Common myeloid progenitor, CD34-positive (primary cell): ENCODE measurements around the gene INTS15.

ENCODE experiments used
- CTCF ChIA-PET: fragments of 350-600 bp; sonication (Branson Sonifier 250); formaldehyde crosslinking; loops from one replicate; lab custom pipeline; 2021; ENCODE audit warnings: antibody characterized with exemption; lab: Charles Lee
- POLR2A ChIA-PET: fragments of 350-600 bp; sonication (Branson Sonifier 250); formaldehyde crosslinking; loops from one replicate; lab custom pipeline; 2021; ENCODE audit warnings: antibody characterized with exemption; lab: Charles Lee
- DNase-seq, 3 donors: peaks; one replicate each; pipeline versions ENCODE4 v3.0.0 to v3.0.0-alpha.2; 2013
- H3K27ac ChIP-seq, 2 experiments: 1 replicate in 1 of 2; 2 replicates in 1 of 2; pipeline ENCODE4 v1.7.0; 2013; ENCODE audit warnings: inconsistent platforms in 2 of 2, low read length in 2 of 2, mild to moderate bottlenecking in 2 of 2, low read depth in 1 of 2, moderate library complexity in 1 of 2; ENCODE audit not compliant: severe bottlenecking in 2 of 2, insufficient read depth in 1 of 2, poor library complexity in 1 of 2
- H3K27me3 ChIP-seq, 5 experiments: replicated peaks in 2 of 5; 1 replicate in 3 of 5; 2 replicates in 2 of 5; pipeline versions ENCODE4 v1.6.1 to v1.7.0; 2013; ENCODE audit warnings: low read length in 4 of 5, mild to moderate bottlenecking in 2 of 5, moderate library complexity in 2 of 5, inconsistent platforms in 1 of 5; ENCODE audit not compliant: insufficient read depth in 5 of 5, control insufficient read depth in 4 of 5
- H3K36me3 ChIP-seq, 4 experiments: 1 replicate in 2 of 4; 2 replicates in 2 of 4; pipeline versions ENCODE4 v1.6.1 to v1.7.0; 2013; ENCODE audit warnings: low read length in 3 of 4, control low read depth in 1 of 4, mild to moderate bottlenecking in 1 of 4; ENCODE audit not compliant: control insufficient read depth in 4 of 4, insufficient read depth in 4 of 4
- H3K4me1 ChIP-seq, 4 experiments: 1 replicate in 3 of 4; 2 replicates in 1 of 4; pipeline versions ENCODE4 v1.6.1 to v1.7.1; 2013; ENCODE audit warnings: low read length in 3 of 4, mild to moderate bottlenecking in 3 of 4, control low read depth in 1 of 4, inconsistent platforms in 1 of 4, moderate library complexity in 1 of 4; ENCODE audit not compliant: control insufficient read depth in 4 of 4, insufficient read depth in 4 of 4; ENCODE audit errors: control extremely low read depth in 1 of 4
- H3K4me3 ChIP-seq, 7 experiments: 1 replicate in 4 of 7; 2 replicates in 3 of 7; pipeline versions ENCODE4 v1.5.1 to v1.7.0; 2013; ENCODE audit warnings: mild to moderate bottlenecking in 7 of 7, low read length in 6 of 7, moderate library complexity in 6 of 7, inconsistent platforms in 2 of 7, low read depth in 2 of 7, control low read depth in 1 of 7; ENCODE audit not compliant: insufficient read depth in 4 of 7, control insufficient read depth in 1 of 7; ENCODE audit errors: extremely low read depth in 1 of 7
- H3K9me3 ChIP-seq, 5 experiments: 1 replicate in 4 of 5; 2 replicates in 1 of 5; pipeline versions ENCODE4 v1.6.1 to v1.7.1; 2013; ENCODE audit warnings: low read length in 4 of 5, mild to moderate bottlenecking in 2 of 5, inconsistent platforms in 1 of 5, low read depth in 1 of 5, moderate library complexity in 1 of 5; ENCODE audit not compliant: control insufficient read depth in 4 of 5, insufficient read depth in 2 of 5; ENCODE audit errors: control extremely low read depth in 1 of 5
- whole genome bisulfite sequencing: methylation state at CpG from one replicate; pipeline ENCODE4 v1.1.5; 2013; ENCODE audit not compliant: insufficient coverage; 5-methylcytosine and 5-hydroxymethylcytosine counted together

Gene INTS15

DNA sequence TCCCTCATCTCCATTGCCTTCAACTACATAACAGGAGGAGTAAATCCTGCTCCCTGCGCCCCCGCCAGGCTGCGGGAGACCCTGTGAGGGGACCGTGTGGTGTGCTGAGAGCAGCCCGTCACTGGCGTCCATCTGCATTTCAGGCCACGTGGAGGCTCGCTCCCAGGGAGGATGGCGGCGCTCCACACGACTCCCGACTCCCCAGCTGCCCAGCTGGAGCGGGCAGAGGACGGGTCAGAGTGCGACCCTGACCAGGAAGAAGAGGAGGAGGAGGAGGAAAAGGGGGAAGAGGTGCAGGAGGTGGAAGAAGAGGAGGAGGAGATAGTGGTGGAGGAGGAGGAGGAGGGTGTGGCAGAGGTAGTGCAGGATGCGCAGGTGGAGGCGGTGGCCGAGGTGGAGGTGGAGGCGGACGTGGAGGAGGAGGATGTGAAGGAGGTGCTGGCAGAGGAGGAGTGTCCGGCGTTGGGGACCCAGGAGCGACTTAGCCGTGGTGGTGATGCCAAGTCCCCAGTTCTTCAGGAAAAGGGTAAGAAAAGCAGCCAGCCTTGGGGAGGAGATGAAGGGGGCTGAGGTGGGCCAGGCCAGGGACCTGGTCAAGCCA, 52.5 kb downstream of the INTS15 start:
- peaks cover 14 to 83% (median 57%) of the 10 kb centered on the region in 4 experiments for H3K36me3 ChIP-seq
- no peak overlapping the region for H3K4me3 ChIP-seq
- H3K9me3 ChIP-seq = peaks cover 0 to 3% (median 0%) of the 10 kb centered on the region in 5 experiments
- no peak for DNase-seq
- no peak overlapping the region for H3K27ac ChIP-seq
- POLR2A ChIA-PET = no interaction called here
- H3K27me3 ChIP-seq = no peaks in the 10 kb centered on the region
- peaks cover 0 to 22% (median 15%) of the 10 kb centered on the region in 4 experiments for H3K4me1 ChIP-seq
- WGBS = 98% methylated on average over 21 of the region's 24 CpGs
- CTCF ChIA-PET = no interaction called here

DNA sequence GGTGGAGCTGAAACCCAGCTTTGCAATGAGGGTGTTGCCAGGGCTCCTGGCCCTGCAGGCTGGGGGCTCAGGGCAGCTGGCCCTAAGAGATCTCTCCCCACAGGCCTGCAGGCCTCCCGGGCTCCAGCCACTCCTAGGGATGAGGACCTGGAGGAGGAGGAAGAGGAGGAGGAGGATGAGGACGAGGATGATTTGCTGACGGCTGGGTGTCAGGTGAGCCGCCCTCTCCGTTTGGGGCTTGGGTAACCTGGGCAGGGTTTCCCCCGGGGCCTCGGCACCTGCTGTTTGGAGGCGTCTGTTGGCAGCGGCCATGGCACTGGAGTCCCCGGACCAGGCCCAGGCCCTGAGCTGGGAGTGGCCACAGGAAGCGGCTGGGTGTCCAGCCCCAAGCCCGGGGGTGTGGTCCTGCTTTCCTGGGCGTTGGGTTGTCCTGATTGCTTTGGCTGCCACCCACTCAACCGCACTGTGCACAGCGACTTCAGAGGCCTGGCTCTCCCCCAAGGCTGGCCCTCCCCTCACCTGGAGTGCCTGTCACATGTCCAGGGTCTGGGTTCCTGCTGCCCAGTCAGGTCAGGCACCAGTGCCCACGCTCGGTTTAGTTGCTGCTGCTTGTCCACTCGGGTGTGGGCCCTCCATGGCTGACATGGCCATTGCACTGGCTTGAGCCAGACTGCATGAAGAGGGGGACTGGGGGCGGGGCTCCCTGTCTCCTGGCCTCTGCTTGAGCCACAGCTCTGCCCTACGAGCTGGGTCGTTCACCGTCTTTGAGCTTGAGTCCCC, 53.2 kb downstream of the INTS15 start:
- no peaks in the 10 kb centered on the region for H3K27me3 ChIP-seq
- ChIA-PET POLR2A (no interaction called here), CTCF (no interaction called here)
- H3K36me3 ChIP-seq = peaks cover 16 to 90% (median 64%) of the 10 kb centered on the region in 4 experiments
- no peak overlapping the region for H3K4me3 ChIP-seq
- H3K4me1 ChIP-seq = peaks cover 0 to 19% (median 12%) of the 10 kb centered on the region in 4 experiments
- 97% methylated on average over 19 of the region's 22 CpGs for WGBS
- DNase-seq = no peak
- no peak overlapping the region for H3K27ac ChIP-seq
- H3K9me3 ChIP-seq = peaks cover 0 to 5% (median 0%) of the 10 kb centered on the region in 5 experiments

DNA sequence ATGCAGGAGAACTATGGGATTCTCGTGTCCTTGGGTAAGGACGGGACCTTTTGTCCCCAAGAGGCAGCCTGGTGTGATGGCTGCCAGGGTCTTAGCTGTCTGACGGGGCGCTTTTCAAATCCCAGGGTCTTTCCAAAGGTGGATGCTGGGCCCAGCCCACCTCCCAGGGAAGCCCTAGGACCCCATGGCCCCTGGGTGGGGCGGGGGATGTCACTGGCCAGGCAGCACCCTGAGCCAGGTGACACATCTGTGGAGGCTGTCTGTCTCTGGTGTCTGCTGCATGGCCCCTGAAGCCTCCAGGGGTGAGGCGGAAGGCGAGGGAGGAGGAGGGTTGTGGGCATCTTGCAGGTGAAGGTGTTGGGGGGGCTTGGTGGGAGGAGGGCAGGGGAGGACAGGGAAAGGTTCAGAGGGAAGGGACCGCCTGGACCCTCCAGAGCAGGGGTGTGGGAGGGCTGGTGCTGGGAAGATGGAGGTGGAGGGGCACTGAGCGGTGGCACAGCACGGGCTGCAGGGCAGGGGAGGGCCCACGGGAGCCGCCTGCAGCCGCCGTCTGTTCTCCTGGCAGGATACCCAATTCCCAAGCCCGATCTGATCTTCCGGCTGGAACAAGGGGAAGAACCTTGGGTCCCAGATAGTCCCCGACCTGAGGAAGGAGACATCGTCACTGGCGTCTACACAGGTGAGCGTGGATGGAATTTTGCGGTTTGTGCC, 54.2 kb downstream of the INTS15 start:
- Histone ChIP-seq H3K36me3 (peaks cover 16 to 94% (median 73%) of the 10 kb centered on the region in 4 experiments), H3K27ac (no peak overlapping the region), H3K4me1 (peaks cover 0 to 9% (median 4%) of the 10 kb centered on the region in 4 experiments), H3K9me3 (peaks cover 0 to 11% (median 0%) of the 10 kb centered on the region in 5 experiments), H3K27me3 (no peaks in the 10 kb centered on the region), H3K4me3 (no peak overlapping the region)
- no peak for DNase-seq
- WGBS = 99% methylated on average over 21 of the region's 21 CpGs
- ChIA-PET POLR2A (no interaction called here), CTCF (no interaction called here)

DNA sequence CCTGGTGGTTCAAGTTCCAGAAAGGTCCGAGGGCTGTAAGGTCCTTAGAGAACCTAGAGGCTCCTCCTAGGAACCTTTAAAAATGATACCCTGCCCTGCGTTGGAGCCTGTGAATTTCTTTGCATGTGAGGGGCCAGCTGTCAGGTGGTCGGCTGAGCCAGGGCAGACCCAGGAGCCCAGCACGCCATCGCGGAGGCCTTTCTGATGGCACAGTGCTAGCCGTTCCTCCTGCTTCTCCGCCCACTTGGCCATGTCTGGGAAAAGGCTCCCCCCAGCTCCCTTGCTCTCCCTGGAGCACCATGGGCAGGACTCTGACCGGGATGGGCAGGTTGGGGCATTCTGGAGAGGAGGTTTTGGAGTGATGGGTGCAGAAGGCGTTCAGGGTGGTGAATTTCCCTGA, 54.9 kb downstream of the INTS15 start:
- Histone ChIP-seq H3K36me3 (peaks cover 18 to 94% (median 74%) of the 10 kb centered on the region in 4 experiments), H3K27me3 (no peaks in the 10 kb centered on the region), H3K27ac (no peak overlapping the region), H3K4me1 (peaks cover 0 to 3% (median 2%) of the 10 kb centered on the region in 4 experiments), H3K9me3 (peaks cover 0 to 17% (median under 1%) of the 10 kb centered on the region in 5 experiments), H3K4me3 (no peak overlapping the region)
- 95% methylated on average over 9 of the region's 10 CpGs for WGBS
- CTCF ChIA-PET = no interaction called here
- POLR2A ChIA-PET = no interaction called here
- no peak for DNase-seq

DNA sequence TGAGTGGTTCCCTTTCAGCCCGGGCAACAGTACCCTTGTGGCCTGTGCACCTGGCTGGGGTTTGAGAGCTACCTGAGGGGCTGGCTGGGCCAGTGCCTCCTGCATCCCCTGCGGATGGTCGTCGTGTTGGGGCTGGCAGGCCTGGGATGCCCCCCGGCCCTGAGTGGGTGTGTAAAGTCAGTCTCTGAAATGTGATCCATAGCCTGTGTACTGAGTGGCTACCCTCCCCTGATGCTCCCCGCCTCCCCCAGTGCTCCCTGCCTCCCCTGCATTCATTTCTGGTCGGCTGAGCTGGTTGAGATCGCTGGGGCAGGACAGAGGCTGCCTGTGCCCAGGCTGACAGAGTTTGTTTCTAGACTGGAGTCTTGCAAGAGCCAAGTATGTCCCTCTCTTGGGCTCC, 56.6 kb downstream of the INTS15 start:
- H3K36me3 ChIP-seq = peaks cover 20 to 94% (median 73%) of the 10 kb centered on the region in 4 experiments
- POLR2A ChIA-PET = no interaction called here

DNA sequence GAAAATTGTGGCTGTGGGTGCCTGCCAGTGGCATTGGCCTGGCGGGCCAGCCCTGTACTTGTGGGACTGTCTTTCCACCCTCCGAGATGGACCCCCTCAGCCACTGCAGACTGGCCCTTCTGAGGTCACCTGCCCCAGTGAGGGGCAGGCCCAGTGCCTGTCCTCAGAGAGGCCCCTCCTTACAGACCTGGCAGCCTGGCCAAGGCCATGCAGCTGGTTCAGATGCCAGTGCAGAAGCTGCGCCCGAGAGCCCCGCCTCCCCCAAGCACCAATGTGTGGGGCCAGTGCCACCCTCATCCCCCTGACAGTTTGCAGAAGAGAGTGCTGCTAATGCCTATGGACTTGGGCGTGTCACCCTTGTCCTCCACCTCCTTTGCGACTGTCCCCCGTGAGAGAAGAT, 57.3 kb downstream of the INTS15 start:
- DNase-seq = no peak
- Histone ChIP-seq H3K36me3 (peaks cover 23 to 94% (median 71%) of the 10 kb centered on the region in 4 experiments), H3K4me1 (no peaks in the 10 kb centered on the region), H3K27me3 (no peaks in the 10 kb centered on the region), H3K4me3 (no peak overlapping the region), H3K27ac (no peak overlapping the region), H3K9me3 (peaks cover 0 to 34% (median 20%) of the 10 kb centered on the region in 5 experiments)
- 97% methylated on average over 5 of the region's 8 CpGs for WGBS
- POLR2A ChIA-PET = no interaction called here
- CTCF ChIA-PET = no interaction called here

More for the DNA sequence above, 56.6 kb downstream of the INTS15 start:
- no peak for DNase-seq
- WGBS = 94% methylated on average over 5 of the region's 8 CpGs
- CTCF ChIA-PET = no interaction called here
- H3K9me3 ChIP-seq = peaks cover 0 to 28% (median 14%) of the 10 kb centered on the region in 5 experiments
- no peaks in the 10 kb centered on the region for H3K4me1 ChIP-seq
- H3K4me3 ChIP-seq = no peak overlapping the region
- no peaks in the 10 kb centered on the region for H3K27me3 ChIP-seq
- no peak overlapping the region for H3K27ac ChIP-seq
